Colonic mucosa (tissue), 4 donors: Measurements from ENCODE around the gene ITGBL1. TPM values are rescaled to one million over a fixed set of nuclear protein-coding genes. Genes with fewer than 3 reads are reported as not detected.

Experiments used
- DNase-seq: peaks from one replicate; pipeline ENCODE4 v3.0.0-alpha.2; 2020
- H3K27ac ChIP-seq: fragments of 200-600 bp; one replicate; pipeline ENCODE4 v1.8.0; 2021
- H3K27me3 ChIP-seq: fragments of 200-600 bp; one replicate; pipeline ENCODE4 v1.8.0; 2021
- H3K36me3 ChIP-seq: fragments of 200-600 bp; one replicate; pipeline ENCODE4 v1.8.0; 2021
- H3K4me1 ChIP-seq: fragments of 200-600 bp; one replicate; pipeline ENCODE4 v1.8.0; 2021; ENCODE audit warnings: mild to moderate bottlenecking
- H3K4me3 ChIP-seq: fragments of 200-600 bp; one replicate; pipeline ENCODE4 v1.8.0; 2021
- H3K9ac ChIP-seq, 2 donors: one replicate each; pipeline ENCODE4 v1.7.0; 2013; ENCODE audit warnings: control low read depth in 2 of 2, low read depth in 2 of 2, low read length in 2 of 2
- H3K9me3 ChIP-seq: fragments of 200-600 bp; one replicate; pipeline ENCODE4 v1.8.0; 2021
- intact Hi-C: fragments of 100-400 bp; cut with DNase I; formaldehyde crosslinking; loops from one replicate; pipeline ENCODE4 v1.14.1; 2022
- total RNA-seq, 2 donors: library from RNA; stranded (reverse); fragmentation: NEBNext Ultra II Directional in 1 of 2; extraction: Animal tissue kit (Norgen Biotek cat#: 25700) in 1 of 2; gene quantifications; one replicate each; pipeline ENCODE4 v1.2.1, GENCODE V29; 2021
- TF ChIP-seq, protein P1 (sequence below): fragments of 200-600 bp; IDR thresholded peaks from one replicate; pipeline ENCODE4 v1.8.0; 2022; ENCODE audit warnings: antibody characterized with exemption, mild to moderate bottlenecking
- donor health status: healthy.
- donor health status: DM: no; HTN: no; CAD: no.
- donor health status: DM: no; HTN: no; CAD: no.

Gene ITGBL1
- total RNA-seq, 2 donors from 2014 or later = 0.25 to 0.72 TPM

DNA sequence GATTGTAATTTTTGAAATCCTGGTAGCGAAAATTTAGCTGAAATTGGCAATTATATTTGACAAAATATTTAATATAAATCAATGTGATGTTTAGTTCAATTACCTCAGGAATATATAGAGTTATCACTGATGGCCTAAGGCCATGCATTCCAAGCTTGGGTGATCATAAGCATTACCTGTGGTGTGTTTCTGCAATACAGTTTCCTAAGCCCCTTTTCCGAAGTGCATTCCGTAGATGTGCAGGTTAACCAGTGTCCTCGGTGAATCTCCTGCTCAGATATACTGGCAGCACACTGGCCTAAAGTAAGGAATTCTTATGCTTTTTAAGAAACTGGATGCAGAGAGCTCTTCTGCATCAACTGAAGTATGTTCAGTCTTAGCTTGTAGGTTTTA, 35.0 kb downstream of the ITGBL1 start:
- TF ChIP-seq, protein P1, sequence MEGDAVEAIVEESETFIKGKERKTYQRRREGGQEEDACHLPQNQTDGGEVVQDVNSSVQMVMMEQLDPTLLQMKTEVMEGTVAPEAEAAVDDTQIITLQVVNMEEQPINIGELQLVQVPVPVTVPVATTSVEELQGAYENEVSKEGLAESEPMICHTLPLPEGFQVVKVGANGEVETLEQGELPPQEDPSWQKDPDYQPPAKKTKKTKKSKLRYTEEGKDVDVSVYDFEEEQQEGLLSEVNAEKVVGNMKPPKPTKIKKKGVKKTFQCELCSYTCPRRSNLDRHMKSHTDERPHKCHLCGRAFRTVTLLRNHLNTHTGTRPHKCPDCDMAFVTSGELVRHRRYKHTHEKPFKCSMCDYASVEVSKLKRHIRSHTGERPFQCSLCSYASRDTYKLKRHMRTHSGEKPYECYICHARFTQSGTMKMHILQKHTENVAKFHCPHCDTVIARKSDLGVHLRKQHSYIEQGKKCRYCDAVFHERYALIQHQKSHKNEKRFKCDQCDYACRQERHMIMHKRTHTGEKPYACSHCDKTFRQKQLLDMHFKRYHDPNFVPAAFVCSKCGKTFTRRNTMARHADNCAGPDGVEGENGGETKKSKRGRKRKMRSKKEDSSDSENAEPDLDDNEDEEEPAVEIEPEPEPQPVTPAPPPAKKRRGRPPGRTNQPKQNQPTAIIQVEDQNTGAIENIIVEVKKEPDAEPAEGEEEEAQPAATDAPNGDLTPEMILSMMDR = no peak
- no peaks in the 10 kb centered on the region for H3K27me3 ChIP-seq
- H3K9me3 ChIP-seq = no peaks in the 10 kb centered on the region
- intact Hi-C loops = no loop called here
- no peak for DNase-seq
- no peaks in the 10 kb centered on the region for H3K4me1 ChIP-seq
- H3K4me3 ChIP-seq = no peak overlapping the region
- H3K27ac ChIP-seq = no peak overlapping the region
- H3K36me3 ChIP-seq = no peaks in the 10 kb centered on the region
- H3K9ac ChIP-seq = no peak overlapping the region

DNA sequence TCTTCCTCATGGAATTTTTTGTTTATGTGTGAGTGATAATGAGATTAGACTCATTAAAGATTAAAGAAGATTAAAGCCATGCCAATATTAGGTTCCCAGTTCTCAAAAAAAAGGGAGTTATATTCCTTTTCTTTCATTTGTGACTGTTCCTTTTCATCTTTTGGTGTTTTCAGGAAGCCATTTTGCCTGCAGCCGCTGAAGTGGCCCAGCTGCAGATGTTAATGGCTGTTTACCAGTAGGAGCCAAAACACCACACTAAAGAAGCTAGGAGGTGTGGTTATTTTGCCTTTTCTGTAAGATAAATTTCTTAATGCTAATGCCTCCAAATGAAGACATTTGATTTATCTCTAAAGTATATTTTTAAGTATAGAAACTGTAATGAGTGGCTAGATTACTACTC, 36.3 kb downstream of the ITGBL1 start:
- H3K36me3 ChIP-seq = no peaks in the 10 kb centered on the region
- intact Hi-C loops = no loop called here
- H3K9ac ChIP-seq = no peak overlapping the region
- H3K4me3 ChIP-seq = no peak overlapping the region
- TF ChIP-seq, protein P1 = no peak
- H3K9me3 ChIP-seq = no peaks in the 10 kb centered on the region
- DNase-seq = no peak
- H3K4me1 ChIP-seq = no peaks in the 10 kb centered on the region
- no peaks in the 10 kb centered on the region for H3K27me3 ChIP-seq
- no peak overlapping the region for H3K27ac ChIP-seq

DNA sequence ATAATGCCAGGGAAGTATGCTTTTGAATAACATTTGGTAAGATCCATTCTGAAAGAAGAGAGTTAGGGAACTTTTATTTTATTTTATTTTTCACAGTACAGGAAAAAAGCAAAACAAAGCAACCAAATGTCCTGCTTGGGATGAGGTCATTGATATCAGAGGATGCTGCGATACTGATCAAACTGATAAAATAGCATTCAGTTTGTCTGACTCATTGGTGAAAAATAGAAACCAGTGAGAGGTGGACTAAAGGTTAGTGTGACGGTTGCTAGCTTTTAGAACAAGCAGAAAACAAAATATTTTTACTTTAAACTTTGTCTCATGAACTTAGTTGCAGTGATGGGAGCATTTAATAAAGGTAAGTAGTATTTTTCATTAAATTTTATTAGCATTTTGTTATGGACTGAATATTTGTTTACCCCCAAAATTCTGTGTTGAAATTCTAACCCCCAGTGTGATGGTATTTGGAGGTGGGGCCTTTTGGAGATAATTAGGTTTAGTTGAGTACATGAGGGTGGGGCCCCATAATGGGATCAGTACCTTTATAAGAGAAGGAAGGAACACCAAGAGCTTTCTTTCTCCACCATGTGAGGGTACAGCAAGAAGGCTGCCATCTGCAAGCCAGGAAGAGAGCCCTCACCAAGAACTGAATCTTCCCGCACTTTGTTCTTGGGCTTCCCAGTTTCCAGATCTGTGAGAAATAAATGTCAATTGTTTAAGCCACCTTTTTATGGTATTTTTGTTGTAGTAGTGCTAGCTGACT, 37.3 kb downstream of the ITGBL1 start:
- intact Hi-C loops = no loop called here
- no peak overlapping the region for H3K9ac ChIP-seq

DNA sequence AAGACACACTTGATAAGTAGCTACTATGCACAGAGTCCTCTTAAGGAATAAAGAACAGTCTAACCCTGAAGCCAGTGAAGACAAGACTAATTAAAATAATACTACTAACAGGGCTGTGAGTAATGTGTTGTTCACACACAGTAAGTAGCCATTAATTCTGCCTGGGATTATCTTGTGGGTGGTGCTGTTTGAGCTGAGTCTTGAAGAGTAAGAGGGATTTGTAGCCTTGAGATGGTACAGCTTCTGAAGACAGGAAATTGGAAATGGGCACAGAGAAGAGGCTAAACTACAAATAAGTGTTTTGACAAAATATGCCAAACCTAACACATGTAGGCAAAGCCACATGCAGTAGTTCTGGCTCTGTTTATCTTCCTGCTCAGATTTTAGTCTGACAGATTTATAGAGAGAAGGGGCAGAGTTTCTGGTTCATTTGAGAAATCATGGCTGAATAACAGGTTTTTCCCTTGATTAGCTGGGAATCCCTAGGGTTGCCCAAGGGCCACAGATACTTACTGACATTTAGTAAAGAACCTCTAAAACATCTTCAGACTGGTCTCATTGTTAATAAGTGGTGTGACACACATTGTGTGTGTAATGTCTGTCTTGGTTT, 38.0 kb downstream of the ITGBL1 start:
- Histone ChIP-seq H3K27ac (no peak overlapping the region), H3K9me3 (no peaks in the 10 kb centered on the region), H3K27me3 (no peaks in the 10 kb centered on the region), H3K4me3 (no peak overlapping the region), H3K4me1 (no peaks in the 10 kb centered on the region), H3K9ac (no peak overlapping the region), H3K36me3 (no peaks in the 10 kb centered on the region)
- TF ChIP-seq, protein P1 = no peak
- no peak for DNase-seq
- intact Hi-C loops = no loop called here

More for the DNA sequence above, 37.3 kb downstream of the ITGBL1 start:
- H3K27me3 ChIP-seq = no peaks in the 10 kb centered on the region
- no peaks in the 10 kb centered on the region for H3K9me3 ChIP-seq
- TF ChIP-seq, protein P1 = no peak
- H3K4me3 ChIP-seq = no peak overlapping the region
- no peaks in the 10 kb centered on the region for H3K36me3 ChIP-seq
- DNase-seq = no peak
- no peak overlapping the region for H3K27ac ChIP-seq
- H3K4me1 ChIP-seq = no peaks in the 10 kb centered on the region

DNA sequence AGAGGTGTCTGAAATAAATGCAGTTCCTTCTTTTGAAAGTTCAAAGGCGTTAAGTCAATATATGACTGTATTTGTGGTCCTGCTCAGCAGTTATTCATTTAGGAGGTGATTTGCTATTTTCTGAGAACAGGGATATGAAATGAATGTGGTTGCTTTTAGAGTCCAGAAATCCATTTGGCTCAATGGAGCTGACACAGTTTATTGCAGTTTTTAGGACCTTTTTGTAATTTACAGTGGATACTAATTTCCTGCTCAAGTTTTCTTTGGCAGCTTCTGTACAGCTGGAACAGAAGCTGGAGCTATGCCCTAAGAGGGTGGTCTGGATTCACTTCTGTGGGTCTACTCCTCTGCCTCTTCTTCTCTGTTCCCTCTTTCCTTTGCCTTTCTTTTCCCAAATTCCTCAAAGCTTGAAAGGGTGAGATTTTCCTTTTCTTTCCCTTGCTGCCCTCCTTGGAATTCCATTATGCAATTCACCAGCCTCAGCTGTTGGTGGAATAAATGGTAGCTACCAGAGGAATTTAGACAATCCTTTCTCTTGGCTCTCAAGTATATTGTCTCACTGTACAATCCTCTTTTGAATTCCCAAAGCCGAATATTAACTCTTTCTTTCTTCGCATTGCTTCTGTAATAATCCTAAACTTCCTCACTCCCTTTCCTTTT, 39.9 kb downstream of the ITGBL1 start:
- Histone ChIP-seq H3K4me3 (no peak overlapping the region), H3K9me3 (no peaks in the 10 kb centered on the region), H3K4me1 (no peaks in the 10 kb centered on the region), H3K27me3 (no peaks in the 10 kb centered on the region), H3K9ac (no peak overlapping the region), H3K36me3 (no peaks in the 10 kb centered on the region), H3K27ac (no peak overlapping the region)
- DNase-seq = no peak
- TF ChIP-seq, protein P1 = no peak
- intact Hi-C loops = no loop called here
